ENCODE results near the gene HTRA3.

DNA sequence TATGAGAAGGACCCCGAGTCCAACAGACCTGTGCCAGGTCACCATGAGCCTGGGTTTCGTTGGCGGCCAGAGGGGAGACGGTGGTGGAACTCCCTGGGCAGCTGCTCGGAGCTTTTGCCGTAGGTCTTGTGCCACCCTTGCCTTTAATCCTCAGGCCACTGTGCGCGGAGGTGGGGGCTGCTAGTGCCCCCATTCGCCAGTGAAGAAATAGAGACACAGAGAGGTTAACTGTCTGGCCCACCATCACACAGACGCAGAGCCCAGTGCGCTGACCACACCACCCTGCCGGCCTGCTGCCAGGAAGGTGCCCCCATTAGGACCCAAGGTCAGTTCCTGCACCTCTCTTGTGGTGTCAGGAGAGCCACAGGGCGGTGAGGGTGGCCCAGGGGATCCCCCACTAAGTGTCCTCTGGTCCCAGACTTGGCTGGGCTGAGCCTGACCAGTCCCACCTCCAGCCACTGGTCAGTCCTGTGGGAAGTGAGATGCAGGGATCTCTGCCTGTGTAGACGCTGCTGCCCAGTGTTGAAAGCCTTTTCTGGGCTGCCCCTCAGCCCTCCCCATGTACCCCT lies 28.3 kb upstream of the HTRA3 start:
- TF ChIP-seq, protein P1, sequence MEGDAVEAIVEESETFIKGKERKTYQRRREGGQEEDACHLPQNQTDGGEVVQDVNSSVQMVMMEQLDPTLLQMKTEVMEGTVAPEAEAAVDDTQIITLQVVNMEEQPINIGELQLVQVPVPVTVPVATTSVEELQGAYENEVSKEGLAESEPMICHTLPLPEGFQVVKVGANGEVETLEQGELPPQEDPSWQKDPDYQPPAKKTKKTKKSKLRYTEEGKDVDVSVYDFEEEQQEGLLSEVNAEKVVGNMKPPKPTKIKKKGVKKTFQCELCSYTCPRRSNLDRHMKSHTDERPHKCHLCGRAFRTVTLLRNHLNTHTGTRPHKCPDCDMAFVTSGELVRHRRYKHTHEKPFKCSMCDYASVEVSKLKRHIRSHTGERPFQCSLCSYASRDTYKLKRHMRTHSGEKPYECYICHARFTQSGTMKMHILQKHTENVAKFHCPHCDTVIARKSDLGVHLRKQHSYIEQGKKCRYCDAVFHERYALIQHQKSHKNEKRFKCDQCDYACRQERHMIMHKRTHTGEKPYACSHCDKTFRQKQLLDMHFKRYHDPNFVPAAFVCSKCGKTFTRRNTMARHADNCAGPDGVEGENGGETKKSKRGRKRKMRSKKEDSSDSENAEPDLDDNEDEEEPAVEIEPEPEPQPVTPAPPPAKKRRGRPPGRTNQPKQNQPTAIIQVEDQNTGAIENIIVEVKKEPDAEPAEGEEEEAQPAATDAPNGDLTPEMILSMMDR (IDR thresholded peaks at IDR 0.05 in 8 of 11, conservative IDR thresholded peaks at IDR 0.05 in 3 of 11) = no peak
- TF ChIP-seq POLR2AphosphoS5 (IDR thresholded peaks at IDR 0.05) (peak in 1 of 3 donors; percentile 10), POLR2A (IDR thresholded peaks at IDR 0.05) (no peak)
